Measurements from ENCODE around the gene EEF2KMT.
A peak's percentile ranks its signal among the peaks of the same experiment; 100 is the strongest.

EEF2KMT gene

DNA sequence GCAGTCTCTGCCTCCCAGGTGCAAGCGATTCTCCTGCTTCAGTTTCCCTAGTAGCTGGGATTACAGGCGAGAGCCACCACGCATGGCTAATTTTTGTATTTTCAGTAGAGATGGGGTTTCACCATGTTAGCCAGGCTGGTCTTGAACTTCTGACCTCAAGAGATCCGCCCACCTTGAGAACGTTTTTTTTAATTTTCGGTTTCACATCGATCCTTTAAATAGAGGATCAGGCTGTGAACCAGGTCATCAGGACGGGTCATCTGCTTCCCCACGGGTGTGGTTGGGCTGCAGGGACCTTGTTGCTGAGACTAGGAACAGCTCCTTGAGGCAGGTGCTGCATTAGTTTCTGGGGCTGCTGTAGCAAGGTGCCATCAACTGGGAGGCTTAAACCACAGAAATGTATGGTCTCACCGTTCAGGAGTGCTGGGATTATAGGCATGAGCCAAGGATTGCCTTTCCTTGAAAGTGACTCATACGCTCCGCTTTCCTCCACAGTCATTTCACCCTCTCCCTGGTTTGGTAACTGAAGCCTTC, 55.9 kb downstream of the EEF2KMT start:
- peak; percentile 42 for DNase-seq (ENCODE audit: low spot score)

GRCh38 chr16:5040451-5040850, 57.1 kb downstream of the EEF2KMT start:
- DNase-seq (ENCODE audit: low spot score), result no peak

GRCh38 chr16:5036228-5037156, 61.1 kb downstream of the EEF2KMT start:
- no peak for DNase-seq (ENCODE audit: low spot score)

DNA sequence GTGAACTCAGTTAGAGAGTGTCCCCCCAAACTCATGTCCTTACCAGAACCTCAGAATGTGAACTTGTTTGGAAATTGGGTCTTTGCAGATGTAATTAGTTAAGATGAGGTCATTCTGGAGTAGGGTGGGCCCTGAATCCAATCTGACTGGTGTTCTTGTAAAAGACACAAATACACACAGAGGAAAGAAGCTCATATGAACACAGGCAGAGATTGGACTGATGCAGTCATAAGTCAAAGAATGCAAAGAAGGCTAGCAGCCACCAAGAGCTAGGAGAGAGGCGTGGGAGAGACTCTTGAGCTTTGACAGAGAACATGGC, 61.7 kb downstream of the EEF2KMT start:
- no peak for DNase-seq (ENCODE audit: low spot score)
